HepG2 (cell line): ENCODE measurements around the gene CGB3. TPM values are rescaled to one million over a fixed set of nuclear protein-coding genes. Genes with fewer than 3 reads are reported as not detected.

Source experiments
- ARNTL ChIP-seq: sonication (generic); formaldehyde crosslinking; IDR thresholded peaks from 2 replicates; pipeline ENCODE4 v1.4.0; 2020; ENCODE audit warnings: mild to moderate bottlenecking, missing genetic modification reagents
- CCDC6 ChIP-seq: sonication (generic); formaldehyde crosslinking; IDR thresholded peaks from 2 replicates; pipeline ENCODE4 v1.8.1; 2022; ENCODE audit warnings: mild to moderate bottlenecking, missing genetic modification reagents, moderate library complexity
- CEBPB ChIP-seq: IDR thresholded peaks from 2 replicates; pipeline ENCODE4 v1.6.1; 2011; ENCODE audit warnings: low read depth, low read length, improper control_type of control experiment, borderline replicate concordance
- FOXC1 ChIP-seq: sonication (generic); formaldehyde crosslinking; IDR thresholded peaks from 2 replicates; pipeline ENCODE4 v1.8.0; 2022; ENCODE audit warnings: mild to moderate bottlenecking, missing genetic modification reagents, borderline replicate concordance
- HNRNPK ChIP-seq: fragments of 200-400 bp; formaldehyde crosslinking; IDR thresholded peaks from 2 replicates; pipeline ENCODE4 v1.6.1; 2018; ENCODE audit warnings: low read length, low read depth, moderate library complexity, mild to moderate bottlenecking; ENCODE audit not compliant: poor library complexity, severe bottlenecking
- HOXA3 ChIP-seq: sonication (generic); formaldehyde crosslinking; IDR thresholded peaks from 2 replicates; pipeline ENCODE4 v1.5.0; 2020; ENCODE audit warnings: missing genetic modification reagents
- IKZF5 ChIP-seq: IDR thresholded peaks from 2 replicates; pipeline ENCODE4 v1.6.1; 2018; ENCODE audit warnings: missing genetic modification reagents, mild to moderate bottlenecking, missing compliant biosample characterization
- MXI1 ChIP-seq: IDR thresholded peaks from 3 replicates; pipeline ENCODE4 v1.6.1; 2012; ENCODE audit warnings: low read depth, low read length, inconsistent platforms, borderline replicate concordance
- PAF1 ChIP-seq: IDR thresholded peaks from 2 replicates; pipeline ENCODE4 v1.6.1; 2016; ENCODE audit warnings: missing genetic modification reagents, missing compliant biosample characterization
- POLR2G ChIP-seq: fragments of 200-400 bp; formaldehyde crosslinking; IDR thresholded peaks from 2 replicates; pipeline ENCODE4 v1.6.1; 2018; ENCODE audit warnings: mild to moderate bottlenecking, low read depth, low read length, moderate library complexity
- RNF2 ChIP-seq: fragments of 450-650 bp; conservative IDR thresholded peaks from 2 replicates; pipeline ENCODE4 v1.6.1; 2016; ENCODE audit warnings: low read depth
- SNAPC2 ChIP-seq: sonication (generic); formaldehyde crosslinking; IDR thresholded peaks from 2 replicates; pipeline ENCODE4 v1.8.1; 2022; ENCODE audit warnings: mild to moderate bottlenecking, missing genetic modification reagents
- THAP9 ChIP-seq: sonication (generic); formaldehyde crosslinking; IDR thresholded peaks from 2 replicates; pipeline ENCODE4; 2020; ENCODE audit warnings: missing genetic modification reagents, mild to moderate bottlenecking, borderline replicate concordance
- ZNF205 ChIP-seq: IDR thresholded peaks from 2 replicates; pipeline ENCODE4 v1.6.1; 2018; ENCODE audit warnings: missing biosample characterization, missing genetic modification reagents
- ZNF260 ChIP-seq: sonication (generic); formaldehyde crosslinking; IDR thresholded peaks from 2 replicates; pipeline ENCODE4 v1.4.0; 2020; ENCODE audit warnings: missing genetic modification reagents, low read depth, mild to moderate bottlenecking, borderline replicate concordance
- ZNF280D ChIP-seq: sonication (generic); formaldehyde crosslinking; IDR thresholded peaks from 2 replicates; pipeline ENCODE4 v1.5.1; 2020; ENCODE audit warnings: mild to moderate bottlenecking, missing genetic modification reagents
- ZNF564 ChIP-seq: sonication (generic); formaldehyde crosslinking; IDR thresholded peaks from 2 replicates; pipeline ENCODE4 v1.8.1; 2023; ENCODE audit warnings: mild to moderate bottlenecking, missing genetic modification reagents
- ZNF768 ChIP-seq: sonication (generic); formaldehyde crosslinking; IDR thresholded peaks from 2 replicates; pipeline ENCODE4 v1.4.0; 2020; ENCODE audit warnings: missing genetic modification reagents
- polyA plus RNA-seq, 8 experiments: library from polyadenylated mRNA; depleted of rRNA in 3 of 8; stranded (reverse) in 7 of 8; unstranded in 1 of 8; fragments of >200 nt; fragmentation: Illumina TruSeq in 4 of 8; extraction: Trizol in 4 of 8; gene quantifications; 2 replicates each; pipeline versions ENCODE4 v1.2.1 to v1.2.3, GENCODE V29; 2011 to 2016; ENCODE audit warnings: low read depth in 4 of 8, missing spikeins in 1 of 8, mixed read lengths in 1 of 8; ENCODE audit not compliant: insufficient read depth in 1 of 8
- total RNA-seq, 5 experiments: library from RNA; depleted of rRNA; stranded (reverse); fragments of >200 nt; fragmentation: Illumina TruSeq; extraction: Trizol; gene quantifications; 2 replicates each; pipeline ENCODE4 v1.2.3, GENCODE V29; 2016; ENCODE audit warnings: low read depth in 1 of 5
- TF ChIP-seq, protein P1 (sequence below): sonication (generic); formaldehyde crosslinking; IDR thresholded peaks from 2 replicates; pipeline ENCODE4 v1.4.0; 2020; ENCODE audit warnings: missing genetic modification reagents; ENCODE audit errors: not compliant biosample characterization

The CGB3 gene
- total and polyA plus RNA-seq, 2 of the 13 experiments (the other 11 are each of a cell fraction or from before 2014, with no cell fraction given), result not detected

DNA sequence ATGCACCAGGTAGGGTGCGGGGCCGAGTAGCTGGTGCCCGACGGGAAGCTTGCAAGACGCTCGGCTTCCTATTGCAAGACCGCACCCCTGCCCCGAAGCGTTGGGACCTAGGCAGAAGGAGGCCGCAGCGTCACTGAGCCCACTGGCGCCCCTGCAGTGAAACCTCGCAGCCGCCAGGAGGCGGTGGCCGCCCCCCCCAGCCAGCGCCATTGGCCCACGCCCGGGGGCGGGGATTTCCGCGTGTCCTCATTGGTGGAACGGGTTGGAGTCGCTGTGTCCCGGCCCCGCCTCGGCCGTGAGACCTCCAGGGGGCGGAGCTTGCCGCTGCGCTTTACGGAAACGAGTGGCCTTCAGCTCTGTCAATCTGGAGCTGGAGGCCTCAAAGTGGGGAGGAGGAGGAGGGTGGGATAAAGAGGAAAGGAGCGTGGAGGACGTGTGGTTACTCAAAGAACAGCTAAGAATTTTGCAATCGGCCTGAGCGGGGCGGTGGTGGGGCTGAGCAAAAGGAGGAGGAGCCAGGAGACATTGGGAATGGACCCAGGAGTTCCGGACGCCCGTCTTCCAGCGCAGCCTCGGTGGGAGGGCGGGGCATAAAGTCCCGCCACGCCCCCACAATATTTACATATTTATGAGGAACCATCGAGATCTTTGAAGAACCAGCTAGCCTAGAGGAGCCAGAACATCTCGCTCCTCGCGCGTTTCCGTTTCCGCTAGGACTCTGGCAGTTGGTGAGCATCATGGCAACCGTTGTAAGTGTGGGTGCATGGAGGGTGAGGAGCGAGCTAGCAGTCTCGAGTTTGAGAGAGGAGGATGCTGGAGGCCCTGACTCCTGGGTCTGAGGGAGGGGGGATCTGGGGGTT lies 30.7 kb downstream of the CGB3 start, which contains the start of the genes GYS1 and RUVBL2 (continued):
- peak; percentile 76; the same call in 1 of the 2 replicates for TF ChIP-seq IKZF5 (CRISPR knock-in tag)
- peak; percentile 9; the same call in 1 of the 2 replicates for TF ChIP-seq ZNF205
- TF ChIP-seq MXI1, result peak; percentile 73; the same call in 1 of the 3 replicates
- no peak for TF ChIP-seq ZNF260 (CRISPR knock-in tag)
- no peak for TF ChIP-seq CCDC6 (CRISPR knock-in tag)
- peak; percentile 45; the same call in 1 of the 2 replicates for TF ChIP-seq SNAPC2
- TF ChIP-seq ARNTL (CRISPR knock-in tag), result peak; percentile 56; the same call in 1 of the 2 replicates
- no peak; the same call in 1 of the 2 replicates for TF ChIP-seq FOXC1 (CRISPR knock-in tag)
- TF ChIP-seq, protein P1, sequence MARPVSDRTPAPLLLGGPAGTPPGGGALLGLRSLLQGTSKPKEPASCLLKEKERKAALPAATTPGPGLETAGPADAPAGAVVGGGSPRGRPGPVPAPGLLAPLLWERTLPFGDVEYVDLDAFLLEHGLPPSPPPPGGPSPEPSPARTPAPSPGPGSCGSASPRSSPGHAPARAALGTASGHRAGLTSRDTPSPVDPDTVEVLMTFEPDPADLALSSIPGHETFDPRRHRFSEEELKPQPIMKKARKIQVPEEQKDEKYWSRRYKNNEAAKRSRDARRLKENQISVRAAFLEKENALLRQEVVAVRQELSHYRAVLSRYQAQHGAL (CRISPR knock-in tag), result no peak
- TF ChIP-seq ZNF280D (CRISPR knock-in tag), result no peak
- 0 out of 2 replicates have a peak, but pooled peaks have one; percentile 56 for TF ChIP-seq THAP9 (CRISPR knock-in tag)
- TF ChIP-seq HOXA3, result peak; percentile 45; the same call in 1 of the 2 replicates
- peak; percentile 80 for TF ChIP-seq POLR2G
- no peak; the same call in 1 of the 2 replicates for TF ChIP-seq ZNF768 (CRISPR knock-in tag)
- no peak for TF ChIP-seq HNRNPK
- TF ChIP-seq RNF2, result no peak
- TF ChIP-seq PAF1 (CRISPR knock-in tag), result no peak
- peak; percentile 88 for TF ChIP-seq CEBPB
- no peak for TF ChIP-seq ZNF564 (CRISPR knock-in tag)
